Hematopoietic multipotent progenitor cell treated with erythropoietin and hydrocortisone succinate and interleukin-3 and kit ligand, for 4 days (in vitro differentiated cells): Measurements from ENCODE around the gene MOBP.
"Not testable (repeated sequence)": the region's sequence is repeated elsewhere in the genome, so short reads cannot be mapped to it uniquely, and the experiment has no call there.

Source experiments
- DNase-seq: peaks from one replicate; pipeline ENCODE4 v3.0.0-alpha.2; 2015

Gene MOBP, protein sequence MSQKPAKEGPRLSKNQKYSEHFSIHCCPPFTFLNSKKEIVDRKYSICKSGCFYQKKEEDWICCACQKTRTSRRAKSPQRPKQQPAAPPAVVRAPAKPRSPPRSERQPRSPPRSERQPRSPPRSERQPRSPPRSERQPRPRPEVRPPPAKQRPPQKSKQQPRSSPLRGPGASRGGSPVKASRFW

DNA sequence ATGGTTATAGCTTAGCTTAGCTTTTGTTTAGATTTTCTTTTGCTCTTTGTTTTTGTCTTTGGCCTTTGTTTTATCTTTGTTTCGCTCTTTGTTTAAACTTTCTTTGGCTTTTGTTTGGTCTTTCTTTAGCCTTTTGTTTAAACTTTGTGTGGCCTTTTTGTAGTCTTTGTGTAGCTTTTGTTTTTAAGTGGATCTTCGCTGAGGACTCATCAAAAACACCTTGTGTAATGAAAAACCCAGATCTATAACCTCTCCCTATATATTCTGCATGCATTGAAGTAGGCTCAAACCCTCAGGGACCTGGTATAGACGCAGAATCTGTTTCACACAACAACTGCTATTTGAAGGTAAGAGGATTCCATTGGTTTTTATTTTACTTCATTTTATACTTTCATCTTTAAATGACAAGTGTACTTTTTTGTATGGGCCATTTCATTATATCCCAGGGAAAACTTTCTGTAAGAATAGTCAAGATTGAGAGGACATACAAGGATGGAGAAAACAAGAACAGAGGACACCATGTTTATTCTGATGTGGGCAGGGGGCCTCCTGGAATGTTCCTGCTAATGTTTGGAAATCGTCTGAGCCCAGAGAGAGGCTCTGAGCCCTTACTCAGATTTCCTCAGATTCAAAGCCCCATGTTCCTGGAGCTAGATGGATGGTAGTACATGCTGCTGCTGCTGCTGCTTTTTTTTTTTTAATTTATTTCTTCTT lies at the start of gene MOBP:
TSS of gene MOBP (plus strand) at position 287 of the 714 bp plus-strand sequence. CDS start 34,390 bp downstream, outside the sequence.
- no peak for DNase-seq

DNA sequence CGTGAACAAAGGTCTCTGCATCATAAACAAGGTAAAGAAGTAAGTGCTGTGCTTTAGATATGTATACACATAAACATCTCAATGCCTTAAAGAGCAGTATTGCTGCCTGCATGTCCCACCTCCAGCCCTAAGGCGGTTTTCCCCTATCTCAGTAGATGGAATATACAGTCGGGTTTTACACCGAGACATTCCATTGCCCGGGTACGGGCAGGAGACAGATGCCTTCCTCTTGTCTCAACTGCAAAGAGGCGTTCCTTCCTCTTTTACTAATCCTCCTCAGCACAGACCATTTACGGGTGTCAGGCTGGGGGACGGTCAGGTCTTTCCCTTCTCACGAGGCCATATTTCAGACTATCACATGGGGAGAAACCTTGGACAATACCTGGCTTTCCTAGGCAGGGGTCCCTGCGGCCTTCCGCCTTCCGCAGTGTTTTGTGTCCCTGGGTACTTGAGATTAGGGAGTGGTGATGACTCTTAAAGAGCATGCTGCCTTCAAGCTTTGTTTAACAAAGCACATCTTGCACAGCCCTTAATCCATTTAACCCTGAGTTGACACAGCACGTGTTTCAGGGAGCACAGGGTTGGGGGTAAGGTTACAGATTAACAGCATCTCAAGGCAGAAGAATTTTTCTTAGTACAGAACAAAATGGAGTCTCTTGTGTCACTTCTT lies 48.8 kb upstream of the MOBP start:
- not testable (repeated sequence) for DNase-seq

DNA sequence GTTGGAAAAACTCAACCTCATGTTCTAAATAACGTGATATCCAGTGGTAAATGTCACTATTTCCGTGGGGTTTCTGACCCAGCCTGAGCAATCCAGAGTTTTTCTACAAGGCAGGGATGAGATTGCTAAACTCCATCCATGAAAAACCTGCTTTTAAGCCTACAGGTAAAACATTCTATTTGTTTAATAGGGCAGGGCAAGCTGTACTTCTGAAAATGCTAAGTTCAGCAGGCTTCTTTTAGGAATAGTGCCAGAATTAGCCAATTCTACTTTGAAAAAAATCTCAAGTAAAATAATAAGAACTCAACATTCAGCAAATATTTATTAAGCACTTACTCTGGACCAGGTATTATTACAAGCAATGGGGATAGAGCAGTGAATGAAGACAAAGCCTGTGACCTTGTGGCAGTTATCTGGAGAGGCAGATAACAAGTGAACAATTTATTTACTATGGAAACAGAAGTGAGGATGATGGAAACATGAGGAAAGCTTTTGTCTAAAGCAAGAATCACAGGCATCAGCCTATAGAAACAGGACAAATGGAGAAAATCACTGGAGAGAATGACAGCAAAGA lies 47.7 kb upstream of the MOBP start:
- no peak for DNase-seq

DNA sequence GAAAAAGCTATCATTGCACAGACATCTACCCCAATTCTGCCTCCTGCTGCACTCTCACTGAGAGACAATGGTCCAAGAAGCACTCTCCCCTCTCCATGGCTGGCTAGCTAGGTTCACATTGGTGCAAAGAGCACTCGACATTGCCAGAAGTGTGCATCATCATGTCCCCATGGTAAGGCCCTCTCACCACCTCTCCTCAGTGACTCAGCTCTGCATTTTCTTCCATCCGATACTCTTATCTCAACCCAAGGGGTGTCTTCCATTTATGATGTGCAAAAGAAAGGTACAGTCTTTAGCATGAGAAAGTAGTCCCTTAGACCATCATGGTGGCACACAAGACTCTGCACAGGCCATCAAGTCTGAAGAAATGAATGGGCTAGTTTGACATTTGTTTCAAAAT lies 46.9 kb upstream of the MOBP start:
- no peak for DNase-seq

DNA sequence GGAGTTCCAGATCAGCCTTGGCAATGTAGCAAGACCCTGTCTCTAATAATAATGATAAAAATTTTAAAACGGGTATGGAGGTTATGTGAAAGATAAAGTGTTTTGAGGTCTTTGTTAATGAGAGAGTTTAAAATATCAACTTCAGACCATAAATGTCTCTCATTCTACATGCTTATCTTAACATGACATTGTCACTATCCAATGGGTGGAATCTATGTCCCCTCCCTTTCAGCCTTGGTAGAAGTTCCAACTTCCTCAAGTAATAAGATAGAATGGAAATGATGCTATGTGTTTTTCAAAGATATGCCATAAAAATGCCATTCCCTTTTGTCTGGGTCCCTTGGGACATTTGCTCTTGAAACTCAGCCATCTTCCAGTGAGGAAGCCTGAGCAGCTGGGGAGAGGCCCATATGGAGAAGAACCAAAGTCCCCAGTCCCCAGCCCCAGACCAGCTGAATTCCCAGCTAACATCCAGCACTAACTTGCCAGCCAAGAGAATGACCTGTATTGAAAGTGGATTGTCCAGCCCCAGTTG lies 44.0 kb upstream of the MOBP start:
- peak; percentile 64 for DNase-seq

DNA sequence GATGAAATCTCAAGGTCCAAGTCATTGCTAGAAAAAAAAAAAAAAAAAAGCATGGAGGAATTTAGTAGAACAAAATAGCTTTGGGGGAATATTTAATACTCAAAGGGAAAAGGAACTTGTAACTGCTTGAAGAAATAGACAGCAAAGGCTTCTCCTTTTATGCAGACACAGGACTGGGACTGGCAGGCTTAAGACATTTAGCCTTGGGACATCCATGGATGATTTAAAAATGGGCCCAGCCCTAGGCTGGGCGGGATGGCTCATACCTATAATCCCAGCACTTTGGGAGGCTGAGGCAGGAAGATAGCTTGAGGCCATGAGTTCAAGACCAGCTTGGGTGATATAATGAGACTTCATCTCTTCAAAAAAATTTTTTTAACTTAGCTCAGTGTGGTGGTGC lies 41.2 kb upstream of the MOBP start:
- no peak for DNase-seq

DNA sequence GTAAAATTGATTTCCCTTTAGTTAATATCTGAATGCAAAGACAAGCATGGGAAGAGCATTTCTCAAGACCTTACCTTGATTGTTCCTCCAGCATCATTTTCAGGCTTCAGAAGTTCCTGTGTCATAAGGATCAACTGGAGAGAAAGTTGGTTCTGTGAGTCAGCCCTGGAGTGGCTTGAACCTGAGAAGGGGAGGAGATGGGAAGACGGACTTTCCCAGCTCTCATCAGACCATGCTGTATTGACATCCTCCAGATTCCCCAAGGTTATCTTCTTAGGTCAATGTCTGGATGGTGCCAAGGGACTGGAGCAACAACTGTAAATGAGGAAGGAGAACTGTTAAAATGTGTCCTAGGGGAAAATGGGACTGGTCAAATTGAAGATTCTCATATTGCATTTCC lies 40.0 kb upstream of the MOBP start:
- DNase-seq, result no peak

DNA sequence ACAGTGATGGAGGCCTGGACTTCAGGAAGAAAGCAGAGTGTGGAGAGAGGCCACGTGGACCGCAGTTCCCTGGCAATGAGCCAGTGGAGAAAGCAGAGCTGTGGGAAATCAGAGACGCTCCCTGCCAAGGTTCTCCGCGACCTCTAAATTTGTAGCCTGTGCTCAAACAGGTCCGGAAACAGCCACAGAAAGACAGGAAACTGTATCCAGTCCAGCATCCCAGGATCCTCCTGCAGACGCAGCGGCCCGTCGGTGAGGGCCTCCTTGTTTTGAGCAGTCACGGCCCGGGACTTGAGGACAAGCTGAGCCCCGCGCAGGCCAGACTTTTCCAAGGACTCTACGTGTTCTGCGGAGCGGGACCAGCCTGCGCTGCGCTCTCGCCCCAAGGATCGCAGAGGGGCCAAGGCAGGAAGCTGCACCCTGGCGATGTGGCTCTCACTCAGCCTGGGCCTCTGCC lies 38.7 kb upstream of the MOBP start:
- DNase-seq, result no peak

DNA sequence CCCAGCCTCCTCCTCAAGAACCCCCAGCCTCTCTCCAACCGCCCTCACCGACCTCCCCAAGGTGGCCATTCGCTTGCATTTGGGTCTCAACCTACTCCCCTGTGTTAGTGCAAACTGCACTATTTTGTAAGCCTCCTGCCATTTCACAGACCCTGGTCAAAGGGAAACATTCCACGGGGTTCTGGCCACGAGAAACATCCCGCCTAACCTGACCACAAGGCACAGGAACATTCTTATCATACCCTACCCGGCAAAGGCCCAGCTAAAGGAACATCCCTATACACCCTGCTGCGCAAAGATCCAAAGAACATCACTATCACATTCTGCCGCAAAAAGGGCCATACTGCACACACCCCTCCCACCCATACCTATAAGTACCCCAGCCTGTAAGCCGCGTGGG lies 38.0 kb upstream of the MOBP start:
- DNase-seq, result no peak

DNA sequence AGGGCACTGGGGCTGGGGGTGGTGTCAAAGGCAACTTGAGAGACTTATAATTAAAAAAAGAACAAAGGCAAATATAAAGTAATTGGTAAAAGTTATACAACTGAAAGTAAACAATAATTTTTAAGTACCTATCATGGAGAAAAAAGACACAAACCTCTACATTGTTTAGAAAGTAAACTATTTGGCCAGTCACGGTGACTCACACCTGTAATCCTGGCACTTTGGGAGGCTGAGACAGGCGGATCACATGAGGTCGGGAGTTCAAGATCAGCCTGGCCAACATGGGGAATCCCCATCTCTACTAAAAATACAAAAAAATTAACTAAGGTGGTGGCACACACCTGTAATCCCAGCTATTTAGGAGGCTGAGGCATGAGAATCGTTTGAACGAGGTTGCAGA lies 35.1 kb upstream of the MOBP start:
- no peak for DNase-seq

DNA sequence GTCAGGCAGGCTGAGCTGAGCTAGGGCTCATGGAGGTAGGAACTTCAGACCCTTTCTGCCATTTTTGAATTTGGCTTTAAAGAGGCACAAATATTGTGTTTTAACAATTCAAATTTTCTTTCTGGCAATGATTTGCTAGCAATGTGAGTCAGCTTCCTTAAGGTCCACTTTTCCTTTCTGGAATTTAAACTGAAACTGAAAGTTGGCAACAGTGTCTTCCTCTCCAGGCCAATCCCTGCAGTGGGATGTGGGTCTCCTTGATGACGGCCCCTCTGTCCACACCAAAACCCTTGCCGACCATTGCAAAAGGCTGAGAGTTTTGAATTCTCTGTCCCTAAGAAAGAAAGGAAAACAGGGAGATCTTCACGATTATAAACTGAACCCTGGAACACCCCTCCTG lies 33.8 kb upstream of the MOBP start:
- no peak for DNase-seq

DNA sequence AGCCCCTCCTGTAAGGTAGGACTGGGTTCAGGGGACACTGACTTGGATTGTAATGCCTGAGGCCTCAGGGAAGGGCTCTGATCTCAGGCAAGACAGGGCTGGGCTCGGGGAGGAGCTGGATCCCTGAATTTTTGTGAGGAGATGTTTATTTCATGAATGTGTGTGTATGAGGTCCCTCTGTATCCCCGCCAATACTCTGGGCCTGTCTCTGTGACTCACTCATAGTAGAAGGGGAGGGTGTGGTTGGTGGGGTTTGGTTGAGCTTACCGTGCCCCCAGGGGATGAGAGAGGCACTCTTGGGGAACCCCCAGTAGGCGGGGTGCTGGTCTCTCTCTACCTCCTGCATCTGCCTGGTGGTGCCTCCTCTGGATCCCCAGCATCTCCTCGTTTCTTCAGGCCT lies 32.9 kb upstream of the MOBP start:
- DNase-seq, result no peak

DNA sequence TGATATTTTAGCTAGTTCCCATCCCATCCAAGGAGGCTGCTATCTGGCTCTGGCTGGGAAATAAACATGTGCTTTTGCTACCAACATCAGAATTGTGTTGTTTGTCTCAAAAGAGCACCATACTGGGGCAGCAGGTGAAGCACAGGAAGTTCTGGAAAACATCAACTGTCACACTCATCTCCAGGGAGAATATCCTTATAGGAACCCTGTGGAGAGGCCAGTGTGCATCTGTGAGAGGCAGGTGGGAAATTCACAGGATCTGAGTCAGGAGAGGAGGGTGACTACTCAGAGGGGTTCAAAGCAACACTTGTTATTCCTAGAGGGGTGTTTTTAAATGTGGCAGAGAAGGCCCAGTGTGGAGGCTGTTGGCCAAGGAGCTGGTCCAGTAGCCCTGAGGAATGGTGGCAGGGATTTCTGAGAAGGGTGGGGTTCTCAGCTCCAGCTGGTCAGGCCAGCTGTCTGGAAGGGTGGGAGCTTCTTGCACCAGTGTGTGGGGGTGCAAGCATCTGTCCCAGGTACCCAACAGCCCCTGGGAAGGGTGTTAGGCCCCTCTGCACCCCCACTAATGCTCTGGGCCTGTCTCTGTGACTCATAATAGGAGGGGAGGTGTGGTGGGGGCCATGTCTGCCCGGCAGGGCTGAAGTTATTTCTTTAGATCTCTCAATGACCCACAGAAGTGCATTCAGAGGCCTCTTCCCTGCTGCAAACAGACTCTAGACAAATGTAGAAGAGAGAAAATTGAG lies 32.3 kb upstream of the MOBP start:
- DNase-seq, result no peak

DNA sequence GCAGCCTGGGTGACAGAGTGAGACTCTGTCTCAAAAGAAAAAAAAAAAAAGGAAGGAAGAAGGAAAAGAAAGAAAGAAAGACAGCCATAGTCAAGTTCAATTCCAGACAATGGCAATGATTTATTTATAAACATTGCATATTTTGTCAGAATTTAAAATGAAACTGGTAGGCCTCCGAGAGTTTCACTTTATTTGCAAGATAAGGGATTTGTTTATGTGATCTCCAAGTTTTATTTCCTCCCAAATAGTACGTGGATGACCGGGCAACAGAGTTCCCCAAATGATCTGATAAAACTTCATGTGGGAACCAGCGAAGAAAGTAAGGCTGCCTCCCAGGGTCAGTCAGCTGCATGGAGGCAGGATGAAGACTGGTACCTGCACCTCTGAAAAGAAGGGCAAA lies 28.6 kb upstream of the MOBP start:
- no peak for DNase-seq

DNA sequence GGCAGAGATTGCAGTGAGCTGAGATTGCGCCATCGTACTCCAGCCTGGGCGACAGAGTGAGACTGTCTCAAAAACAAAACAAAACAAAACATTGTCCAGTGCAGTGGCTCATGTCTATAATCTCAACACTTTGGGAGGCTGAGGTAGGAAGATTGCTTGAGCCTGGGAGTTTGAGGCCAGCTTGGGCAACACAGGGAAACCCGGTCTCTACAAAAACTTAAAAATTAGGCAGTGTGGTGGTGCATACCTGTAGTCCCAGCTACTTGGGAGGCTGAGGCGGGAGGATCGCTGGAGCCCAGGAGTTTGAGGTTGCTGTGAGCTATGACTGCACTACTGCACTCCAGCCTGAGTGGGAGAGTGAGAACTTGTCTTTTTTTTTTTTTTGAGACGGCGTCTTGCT lies 27.2 kb upstream of the MOBP start:
- DNase-seq, result no peak

DNA sequence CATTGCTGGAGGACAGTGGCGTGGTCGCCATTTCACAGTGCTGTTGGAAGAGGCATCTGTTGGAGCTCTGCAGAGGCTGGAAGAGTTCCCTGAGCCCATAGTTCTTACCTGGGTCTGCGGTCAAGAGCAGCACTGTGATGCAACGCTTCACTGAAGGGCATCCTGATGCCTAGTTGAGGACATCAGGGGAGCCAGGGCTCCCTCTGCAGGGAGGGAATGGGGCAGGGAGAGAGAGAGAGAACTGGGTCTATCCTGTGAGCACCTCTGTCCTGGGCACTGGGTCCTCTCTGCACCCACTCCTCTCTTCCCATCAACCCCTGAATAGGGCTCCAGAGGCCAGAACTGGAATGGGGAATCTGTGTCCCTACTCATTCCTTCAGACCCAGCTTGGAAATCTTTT lies 23.9 kb upstream of the MOBP start:
- peak; percentile 14 for DNase-seq

DNA sequence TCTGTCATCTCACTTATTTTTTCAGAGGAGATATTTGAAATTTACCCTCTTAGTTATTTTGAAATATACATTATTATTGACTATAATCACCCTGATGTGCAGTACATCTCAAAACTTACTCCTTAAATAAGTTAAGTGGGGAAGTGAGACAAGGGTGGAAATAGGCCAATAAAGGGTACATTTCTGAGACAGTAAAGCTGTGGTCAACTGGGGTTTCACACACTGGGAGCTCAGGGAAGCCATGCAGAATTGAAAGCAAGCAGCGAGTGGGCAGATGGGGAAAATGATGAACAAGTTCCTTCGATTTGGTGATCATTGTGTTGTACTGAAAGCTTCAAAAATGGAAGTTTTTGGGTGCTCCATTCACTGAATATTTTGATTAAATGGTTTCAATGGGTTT lies 21.6 kb upstream of the MOBP start:
- no peak for DNase-seq

DNA sequence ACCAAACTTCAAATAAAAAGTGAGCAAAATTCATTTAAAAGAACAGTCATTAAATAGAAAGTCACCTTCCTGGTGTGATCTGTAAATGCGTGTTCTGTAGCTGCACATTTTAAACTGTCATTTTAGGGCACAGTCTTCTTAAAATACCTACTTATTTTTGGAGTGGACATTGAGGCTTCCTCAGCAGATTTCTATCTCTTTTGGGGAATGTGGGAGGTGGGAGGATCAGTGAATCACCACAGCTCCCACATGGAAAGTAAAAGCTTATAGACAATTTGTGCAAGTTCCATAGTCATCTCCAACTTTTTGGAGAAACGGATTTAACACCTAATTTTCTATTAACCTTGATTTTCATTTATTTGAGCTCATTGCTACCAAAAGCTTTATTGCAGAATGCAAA lies 21.0 kb upstream of the MOBP start:
- no peak for DNase-seq

DNA sequence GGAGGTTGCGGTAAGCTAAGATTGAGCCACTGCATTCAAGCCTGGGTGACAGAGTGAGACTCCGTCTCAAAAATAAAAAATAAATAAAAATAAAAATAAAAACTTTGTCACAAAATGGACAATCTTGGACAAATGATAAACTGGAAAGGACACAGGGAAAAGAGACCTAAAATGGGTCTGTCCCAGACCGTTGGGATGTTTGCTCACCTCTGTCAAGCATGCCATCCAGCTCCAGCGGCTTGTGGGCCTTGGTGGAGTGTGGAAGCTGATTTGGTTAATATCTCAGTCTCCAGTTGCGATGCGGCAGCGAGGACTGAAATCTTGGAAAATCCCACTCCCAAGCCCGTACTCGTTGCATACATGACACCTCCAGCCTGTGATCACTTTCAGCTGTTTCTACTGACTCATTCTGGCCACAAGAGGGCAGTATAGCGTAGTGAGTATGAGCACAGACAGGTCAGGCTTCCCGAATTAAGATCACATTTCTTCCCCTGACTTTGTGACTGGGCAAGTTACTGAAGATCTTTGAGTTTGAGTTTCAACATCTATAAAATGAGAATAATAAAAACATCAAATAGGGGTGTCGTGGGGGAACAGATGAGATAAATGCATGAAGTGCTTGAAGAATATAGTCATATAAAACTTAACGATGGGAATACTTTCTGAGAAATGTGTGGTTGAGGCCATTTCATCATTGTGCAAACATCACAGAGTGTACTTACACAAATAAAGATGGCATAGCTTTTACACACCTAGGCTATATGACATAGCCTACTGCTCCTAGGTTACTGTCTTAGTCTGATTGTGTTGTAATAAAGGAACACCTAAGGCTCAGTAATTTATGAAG lies 19.6 kb upstream of the MOBP start:
- peak; percentile 90 for DNase-seq

DNA sequence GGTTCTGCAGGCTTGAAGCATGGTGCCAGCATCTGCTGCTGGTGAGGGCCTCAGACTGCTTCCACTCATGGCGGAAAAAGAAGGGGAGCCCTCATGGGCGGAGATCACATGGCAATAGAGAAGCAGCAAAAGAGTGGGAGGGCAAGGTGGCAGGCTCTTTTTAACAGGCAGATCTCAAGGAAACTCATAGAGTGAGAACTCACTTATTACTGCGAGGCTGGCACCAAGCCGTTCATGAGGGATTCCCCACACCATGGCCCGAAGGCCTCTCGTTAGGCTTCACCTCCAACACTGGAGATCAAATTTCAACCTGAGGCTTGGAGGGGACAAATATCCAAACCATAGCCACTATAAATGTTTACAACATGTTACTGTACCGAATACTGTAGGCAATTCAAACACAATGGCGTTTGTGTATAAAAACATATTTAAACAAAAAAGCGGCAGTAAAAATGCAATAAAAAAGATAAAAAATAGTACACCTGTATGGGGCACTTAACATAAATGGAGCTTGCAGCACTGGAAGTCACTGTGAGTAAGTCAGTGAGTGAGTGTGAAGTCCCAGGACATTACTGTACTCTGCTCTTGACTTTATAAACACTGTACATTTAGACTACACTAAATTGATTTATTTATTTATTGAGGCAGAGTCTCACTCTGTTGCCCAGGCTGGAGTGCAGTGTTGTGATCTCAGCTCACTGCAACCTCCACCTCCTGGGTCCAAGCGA lies 18.8 kb upstream of the MOBP start:
- no peak for DNase-seq

DNA sequence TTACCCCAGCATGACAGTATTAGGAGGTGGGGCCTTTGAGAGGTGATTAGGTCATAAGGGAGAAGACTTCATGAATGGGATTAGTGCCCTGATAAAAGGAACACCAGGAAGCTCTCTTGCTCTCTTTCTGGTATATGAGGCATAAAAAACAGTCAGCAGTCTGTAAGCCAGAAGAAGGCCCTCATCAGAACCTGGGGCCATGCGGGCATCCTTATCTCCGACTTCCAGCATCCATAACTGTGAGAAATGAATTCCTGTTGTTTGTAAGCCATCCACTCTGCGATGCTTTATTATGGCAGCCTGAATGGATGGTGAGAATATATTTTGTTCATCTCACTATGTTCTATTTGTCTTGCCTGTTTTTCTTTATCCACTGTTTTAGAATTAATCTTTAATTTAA lies 17.7 kb upstream of the MOBP start:
- no peak for DNase-seq
